Neuronal stem cell (in vitro differentiated cells): Measurements from ENCODE around the gene ZNF419. TPM values are rescaled to one million over a fixed set of nuclear protein-coding genes. Genes with fewer than 3 reads are reported as not detected.

ENCODE experiments used
- DNase-seq: peaks from one replicate; pipeline ENCODE4 v3.0.0-alpha.2; 2013; ENCODE audit warnings: low spot score
- H2AFZ ChIP-seq: one replicate; pipeline ENCODE4 v1.6.1; 2013; ENCODE audit warnings: mild to moderate bottlenecking, low read length, inconsistent platforms
- H2AK5ac ChIP-seq: 2 replicates; pipeline ENCODE4 v1.6.1; 2013; ENCODE audit warnings: low read depth, mild to moderate bottlenecking, inconsistent platforms, low read length, moderate library complexity, mixed read lengths
- H2BK120ac ChIP-seq: 2 replicates; pipeline ENCODE4 v1.6.1; 2013; ENCODE audit warnings: low read depth, mild to moderate bottlenecking, inconsistent platforms, low read length, moderate library complexity, mixed read lengths
- H2BK12ac ChIP-seq: one replicate; pipeline ENCODE4 v1.6.1; 2013; ENCODE audit warnings: low read length, inconsistent platforms
- H2BK15ac ChIP-seq: 2 replicates; pipeline ENCODE4 v1.6.1; 2013; ENCODE audit warnings: mild to moderate bottlenecking, low read length, inconsistent platforms, mixed read lengths
- H2BK5ac ChIP-seq: one replicate; pipeline ENCODE4 v1.6.1; 2013; ENCODE audit warnings: inconsistent platforms, mild to moderate bottlenecking, low read length, moderate library complexity
- H3K14ac ChIP-seq: one replicate; pipeline ENCODE4 v1.6.1; 2013; ENCODE audit warnings: low read length, inconsistent platforms
- H3K18ac ChIP-seq: 2 replicates; pipeline ENCODE4 v1.6.1; 2013; ENCODE audit warnings: low read length, inconsistent platforms
- H3K23ac ChIP-seq: 2 replicates; pipeline ENCODE4 v1.6.1; 2013; ENCODE audit warnings: low read depth, mild to moderate bottlenecking, mixed read lengths, low read length, inconsistent platforms; ENCODE audit not compliant: poor library complexity
- H3K27ac ChIP-seq: replicated peaks from 3 replicates; pipeline ENCODE4 v1.5.1; 2013; ENCODE audit warnings: low read length, inconsistent platforms
- H3K27me3 ChIP-seq, 3 experiments: 2 replicates each; pipeline ENCODE4 v1.6.1; 2013; ENCODE audit warnings: low read length in 3 of 3, mild to moderate bottlenecking in 2 of 3, inconsistent platforms in 1 of 3, low read depth in 1 of 3, mixed read lengths in 1 of 3, moderate library complexity in 1 of 3; ENCODE audit not compliant: control insufficient read depth in 3 of 3, insufficient read depth in 3 of 3
- H3K36me3 ChIP-seq, 2 donors: replicated peaks in 1 of 2; 2 replicates each; pipeline ENCODE4 v1.6.1; 2013; ENCODE audit warnings: low read length in 2 of 2; ENCODE audit not compliant: control insufficient read depth in 2 of 2, insufficient read depth in 2 of 2
- H3K4ac ChIP-seq: 2 replicates; pipeline ENCODE4 v1.6.1; 2013; ENCODE audit warnings: inconsistent platforms, mild to moderate bottlenecking, low read length, moderate library complexity
- H3K4me1 ChIP-seq, 2 donors: 1 replicate in 1 of 2; 2 replicates in 1 of 2; pipeline ENCODE4 v1.6.1; 2013; ENCODE audit warnings: low read length in 2 of 2, low read depth in 1 of 2; ENCODE audit not compliant: control insufficient read depth in 2 of 2, insufficient read depth in 1 of 2
- H3K4me2 ChIP-seq: one replicate; pipeline ENCODE4 v1.6.1; 2013; ENCODE audit warnings: mild to moderate bottlenecking, low read length, inconsistent platforms; ENCODE audit not compliant: insufficient read depth, poor library complexity, severe bottlenecking
- H3K4me3 ChIP-seq, 2 donors: 2 replicates each; pipeline ENCODE4 v1.5.1; 2013; ENCODE audit warnings: low read length in 2 of 2, mild to moderate bottlenecking in 2 of 2, inconsistent platforms in 1 of 2, moderate library complexity in 1 of 2
- H3K79me1 ChIP-seq: one replicate; pipeline ENCODE4 v1.6.1; 2013; ENCODE audit warnings: low read depth, mild to moderate bottlenecking, inconsistent platforms, low read length, moderate library complexity
- H3K9ac ChIP-seq: one replicate; pipeline ENCODE4 v1.6.1; 2013; ENCODE audit warnings: mild to moderate bottlenecking, low read depth, low read length, inconsistent platforms; ENCODE audit not compliant: poor library complexity
- H3K9me3 ChIP-seq, 2 donors: replicated peaks in 1 of 2; 2 replicates each; pipeline versions ENCODE3 to v1.6.1; 2013; ENCODE audit warnings: low read length in 2 of 2, mild to moderate bottlenecking in 2 of 2, inconsistent platforms in 1 of 2, low read depth in 1 of 2, mixed read lengths in 1 of 2, moderate library complexity in 1 of 2; ENCODE audit not compliant: control insufficient read depth in 2 of 2, insufficient read depth in 1 of 2
- H4K8ac ChIP-seq: one replicate; pipeline ENCODE4 v1.6.1; 2013; ENCODE audit warnings: low read depth, mild to moderate bottlenecking, inconsistent platforms, low read length, moderate library complexity
- H4K91ac ChIP-seq: one replicate; pipeline ENCODE4 v1.6.1; 2013; ENCODE audit warnings: low read length, low read depth, mild to moderate bottlenecking, inconsistent platforms; ENCODE audit not compliant: poor library complexity
- WGBS, 2 donors: extraction: QIAGEN DNeasy Blood & Tissue Kit; methylation state at CpG; one replicate each; pipeline ENCODE4 v1.1.7; 2013; ENCODE audit warnings: missing lambda C conversion rate in 2 of 2, mixed read lengths in 1 of 2; ENCODE audit not compliant: insufficient read length in 2 of 2, insufficient replicate concordance in 1 of 2; ENCODE audit errors: extremely low coverage in 2 of 2; 5-methylcytosine and 5-hydroxymethylcytosine counted together
- small RNA-seq: library from polyadenylated mRNA; stranded (forward); fragments of <200 nt; extraction: miRNeasy Mini kit (QIAGEN cat#:217004); gene quantifications from one replicate; pipeline ENCODE3, GENCODE V24; 2013; ENCODE audit not compliant: insufficient read depth

The ZNF419 gene

GRCh38 chr19:57537953-57538547 lies 50.5 kb downstream of the ZNF419 start:
- Histone ChIP-seq H2BK120ac (no peak overlapping the region), H4K8ac (no peak overlapping the region), H3K9me3 (peaks cover 57 to 98% of the 10 kb centered on the region in 2 donors), H2BK15ac (no peak overlapping the region), H3K18ac (no peak overlapping the region), H2AFZ (no peak overlapping the region), H3K79me1 (peaks cover 2% of the 10 kb centered on the region), H3K27ac (no peak overlapping the region), H3K27me3 (no peaks in the 10 kb centered on the region), H3K23ac (no peak overlapping the region), H3K4me2 (no peak overlapping the region), H4K91ac (no peak overlapping the region), H2BK5ac (no peak overlapping the region), H3K4me1 (no peaks in the 10 kb centered on the region), H2AK5ac (no peak overlapping the region), H2BK12ac (no peak overlapping the region), H3K4ac (no peak overlapping the region), H3K36me3 (peaks cover 49 to 99% of the 10 kb centered on the region in 2 donors), H3K4me3 (no peak overlapping the region), H3K9ac (no peak overlapping the region), H3K14ac (no peak overlapping the region)
- no peak for DNase-seq
- WGBS, 2 donors: no CpG with 5 or more reads among the region's 7 CpGs

Small RNA genes lying within 50 kb of the gene (small RNA-seq; reads per million reads assigned to genes)
- gene VN1R107P: not detected
